ENCODE measurements around the gene CDH10.

DNA sequence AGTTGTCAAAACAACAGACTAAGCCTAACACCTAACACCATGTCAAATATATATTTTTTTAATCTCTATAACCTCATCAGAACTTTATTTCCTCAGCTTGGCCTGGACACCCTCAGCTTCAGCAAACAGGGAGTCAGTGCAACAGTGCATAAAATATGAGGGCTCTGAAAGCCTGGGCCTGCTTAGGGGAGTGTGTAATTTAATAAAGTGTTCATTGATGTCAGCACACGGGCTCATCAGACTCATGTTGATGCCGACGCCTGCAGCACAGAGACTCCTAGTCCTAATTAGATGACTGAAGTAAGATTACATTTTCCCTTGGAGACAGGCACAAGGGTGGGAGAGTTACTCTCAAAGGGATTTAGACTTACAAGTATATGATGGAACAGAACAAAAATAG, 37.8 kb downstream of the CDH10 start:
- TF ChIP-seq CTCF (conservative IDR thresholded peaks at IDR 0.05) (no peak), ZFX (IDR thresholded peaks at IDR 0.05) (no peak)

Data from C4-2B (cell line).